H1 (cell line): ENCODE measurements around the gene KCNQ2. TPM values are rescaled to one million over a fixed set of nuclear protein-coding genes. Genes with fewer than 3 reads are reported as not detected.

Source experiments
- CTCF ChIA-PET: fragments of 300-600 bp; sonication (Branson Sonifier 250); formaldehyde crosslinking; loops from one replicate; lab custom pipeline; 2021; ENCODE audit not compliant: partially characterized antibody; lab: Charles Lee
- POLR2A ChIA-PET: fragments of 300-600 bp; sonication (Branson Sonifier 250); formaldehyde crosslinking; loops from one replicate; lab custom pipeline; 2021; ENCODE audit warnings: inconsistent platforms; ENCODE audit not compliant: partially characterized antibody; lab: Charles Lee
- DNase-seq, 2 experiments: peaks; one replicate each; pipeline versions ENCODE4 v3.0.0 to v3.0.0-alpha.2; 2010 to 2022; ENCODE audit warnings: low spot score in 2 of 2, low read depth in 1 of 2, mixed read lengths in 1 of 2
- FAIRE-seq: peaks from 2 replicates; lab custom pipeline; 2011; peaks lifted over from hg19 to GRCh38; lab: Jason Lieb, UNC
- H2AFZ ChIP-seq: 2 replicates; pipeline ENCODE4 v1.8.1; 2012; ENCODE audit warnings: low read length, inconsistent platforms
- H2AK5ac ChIP-seq: 2 replicates; pipeline ENCODE4 v1.6.1; 2013; ENCODE audit warnings: low read depth, low read length
- H2BK120ac ChIP-seq: replicated peaks from 2 replicates; pipeline ENCODE3; 2013; ENCODE audit warnings: low read depth, low read length, inconsistent platforms
- H2BK12ac ChIP-seq: 2 replicates; pipeline ENCODE4 v1.6.1; 2013; ENCODE audit warnings: low read depth, low read length
- H2BK15ac ChIP-seq: 2 replicates; pipeline ENCODE4 v1.6.1; 2013; ENCODE audit warnings: low read length
- H2BK20ac ChIP-seq: 2 replicates; pipeline ENCODE4 v1.6.1; 2013; ENCODE audit warnings: low read length
- H2BK5ac ChIP-seq: 2 replicates; pipeline ENCODE4 v1.6.1; 2013; ENCODE audit warnings: low read depth, low read length
- H3K14ac ChIP-seq: 2 replicates; pipeline ENCODE4 v1.6.1; 2013; ENCODE audit warnings: inconsistent platforms; ENCODE audit not compliant: insufficient read length
- H3K18ac ChIP-seq: 2 replicates; pipeline ENCODE4 v1.6.1; 2013; ENCODE audit warnings: low read length; ENCODE audit errors: extremely low read depth
- H3K23ac ChIP-seq: 2 replicates; pipeline ENCODE4 v1.6.1; 2013; ENCODE audit warnings: inconsistent platforms; ENCODE audit not compliant: insufficient read length
- H3K23me2 ChIP-seq: 2 replicates; pipeline ENCODE4 v1.6.1; 2013; ENCODE audit warnings: low read depth, low read length
- H3K27ac ChIP-seq: 2 replicates; pipeline ENCODE4 v1.6.1; 2011; ENCODE audit warnings: low read depth, low read length, inconsistent platforms
- H3K27me3 ChIP-seq, 4 experiments: replicated peaks in 1 of 4; 1 replicate in 1 of 4; 2 replicates in 3 of 4; pipeline versions ENCODE4 v1.6.1 to v1.8.1; 2011 to 2013; ENCODE audit warnings: low read length in 3 of 4, mild to moderate bottlenecking in 3 of 4, inconsistent platforms in 2 of 4, mixed read lengths in 2 of 4, moderate library complexity in 1 of 4; ENCODE audit not compliant: control insufficient read depth in 3 of 4, insufficient read depth in 3 of 4; ENCODE audit errors: extremely low read depth in 1 of 4
- H3K36me3 ChIP-seq, 4 experiments: 2 replicates each; pipeline versions ENCODE4 v1.6.1 to v1.8.1; 2011 to 2013; ENCODE audit warnings: mild to moderate bottlenecking in 4 of 4, low read length in 3 of 4, moderate library complexity in 2 of 4, control low read depth in 1 of 4, inconsistent platforms in 1 of 4; ENCODE audit not compliant: insufficient read depth in 4 of 4, control insufficient read depth in 2 of 4
- H3K4ac ChIP-seq: replicated peaks from 2 replicates; pipeline ENCODE3; 2013; ENCODE audit warnings: low read length, low read depth, mixed read lengths, inconsistent platforms; ENCODE audit not compliant: insufficient read length
- H3K4me1 ChIP-seq, 4 experiments: replicated peaks in 1 of 4; 1 replicate in 1 of 4; 2 replicates in 3 of 4; pipeline versions ENCODE4 v1.6.1 to v1.8.1; 2011 to 2013; ENCODE audit warnings: low read length in 3 of 4, inconsistent platforms in 2 of 4, mixed read lengths in 1 of 4; ENCODE audit not compliant: insufficient read depth in 4 of 4, control insufficient read depth in 3 of 4
- H3K4me2 ChIP-seq, 2 experiments: 2 replicates each; pipeline versions ENCODE4 v1.6.1 to v1.8.1; 2011 to 2013; ENCODE audit warnings: low read depth in 2 of 2, low read length in 2 of 2, control low read depth in 1 of 2, inconsistent platforms in 1 of 2, mild to moderate bottlenecking in 1 of 2; ENCODE audit not compliant: insufficient read depth in 1 of 2
- H3K4me3 ChIP-seq, 4 experiments: fragments of 200-600, 300-600 bp in 1 of 4; sonication (generic), shearing (Covaris generic), sonication (Bioruptor Twin) in 1 of 4; 2 replicates each; pipeline versions ENCODE4 v1.5.1 to v1.8.1; 2011 to 2016; ENCODE audit warnings: low read length in 4 of 4, low read depth in 3 of 4, control low read depth in 2 of 4, inconsistent platforms in 2 of 4, mild to moderate bottlenecking in 2 of 4, mixed read lengths in 1 of 4, moderate library complexity in 1 of 4; ENCODE audit not compliant: insufficient read depth in 2 of 4; ENCODE audit errors: extremely low read depth in 1 of 4
- H3K56ac ChIP-seq: replicated peaks from 2 replicates; pipeline ENCODE3; 2013; ENCODE audit warnings: low read depth, mild to moderate bottlenecking, mixed read lengths, low read length, inconsistent platforms; ENCODE audit not compliant: insufficient read length
- H3K79me1 ChIP-seq: 2 replicates; pipeline ENCODE4 v1.6.1; 2013; ENCODE audit warnings: low read depth, low read length, control low read depth
- H3K79me2 ChIP-seq, 2 experiments: 2 replicates each; pipeline versions ENCODE4 v1.6.1 to v1.8.1; 2012 to 2013; ENCODE audit warnings: low read length in 2 of 2, mild to moderate bottlenecking in 2 of 2, inconsistent platforms in 1 of 2; ENCODE audit not compliant: insufficient read depth in 2 of 2, control insufficient read depth in 1 of 2
- H3K9ac ChIP-seq, 4 experiments: replicated peaks in 1 of 4; 1 replicate in 1 of 4; 2 replicates in 3 of 4; pipeline versions ENCODE4 v1.6.1 to v1.8.1; 2011 to 2013; ENCODE audit warnings: low read depth in 3 of 4, low read length in 3 of 4, control low read depth in 2 of 4, mild to moderate bottlenecking in 2 of 4, moderate library complexity in 2 of 4, inconsistent platforms in 1 of 4; ENCODE audit errors: extremely low read depth in 1 of 4
- H3K9me3 ChIP-seq, 2 experiments: 2 replicates each; pipeline versions ENCODE4 v1.6.1 to v1.8.1; 2012 to 2013; ENCODE audit warnings: mild to moderate bottlenecking in 2 of 2, moderate library complexity in 2 of 2, control low read depth in 1 of 2, inconsistent platforms in 1 of 2, low read depth in 1 of 2, low read length in 1 of 2, mixed read lengths in 1 of 2; ENCODE audit not compliant: insufficient read depth in 2 of 2
- H4K20me1 ChIP-seq, 2 experiments: replicated peaks in 1 of 2; 2 replicates each; pipeline versions ENCODE3 to v1.8.1; 2011 to 2013; ENCODE audit warnings: inconsistent platforms in 2 of 2, low read length in 2 of 2, mild to moderate bottlenecking in 1 of 2; ENCODE audit not compliant: insufficient read depth in 2 of 2, control insufficient read depth in 1 of 2
- H4K5ac ChIP-seq: 2 replicates; pipeline ENCODE4 v1.6.1; 2013; ENCODE audit warnings: low read length, low read depth, mixed read lengths, inconsistent platforms; ENCODE audit not compliant: insufficient read length
- H4K8ac ChIP-seq: 2 replicates; pipeline ENCODE4 v1.8.0; 2013; ENCODE audit warnings: mild to moderate bottlenecking, moderate library complexity, low read length, inconsistent platforms; ENCODE audit not compliant: insufficient read depth; ENCODE audit errors: extremely low read depth
- H4K91ac ChIP-seq: replicated peaks from 2 replicates; pipeline ENCODE3; 2013; ENCODE audit warnings: low read length, mixed read lengths, inconsistent platforms; ENCODE audit not compliant: insufficient read length
- BCL11A ChIP-seq, 2 experiments: IDR thresholded peaks; one replicate each; pipeline ENCODE4 v1.6.1; 2011; ENCODE audit warnings: low read depth in 2 of 2, low read length in 2 of 2, mild to moderate bottlenecking in 2 of 2
- BRCA1 ChIP-seq: IDR thresholded peaks from 2 replicates; pipeline ENCODE4 v1.6.1; 2012; ENCODE audit warnings: low read depth, low read length, improper control_type of control experiment
- CBX5 ChIP-seq: fragments of 300-800, 300-1000 bp; sonication (generic); IDR thresholded peaks from 2 replicates; pipeline ENCODE4 v1.7.1; 2016; ENCODE audit warnings: antibody characterized with exemption, low read length, low read depth
- CBX8 ChIP-seq: fragments of 300-800, 300-1000 bp; sonication (generic); IDR thresholded peaks from 2 replicates; pipeline ENCODE4 v1.7.1; 2016; ENCODE audit warnings: low read depth, low read length, borderline replicate concordance
- CHD2 ChIP-seq: IDR thresholded peaks from 2 replicates; pipeline ENCODE4 v1.6.1; 2012; ENCODE audit warnings: low read length, improper control_type of control experiment
- CREB1 ChIP-seq: IDR thresholded peaks from 2 replicates; pipeline ENCODE4 v1.6.1; 2012; ENCODE audit warnings: inconsistent platforms
- CTBP2 ChIP-seq: IDR thresholded peaks from 2 replicates; pipeline ENCODE4 v1.7.0; 2011; ENCODE audit warnings: borderline replicate concordance, mild to moderate bottlenecking, moderate library complexity, mixed read lengths, low read length; ENCODE audit not compliant: insufficient read depth, insufficient read length
- EP300 ChIP-seq, 2 experiments: IDR thresholded peaks; 1 replicate in 1 of 2; 2 replicates in 1 of 2; pipeline ENCODE4 v1.6.1; 2011 to 2012; ENCODE audit warnings: low read depth in 2 of 2, low read length in 2 of 2, mild to moderate bottlenecking in 2 of 2, borderline replicate concordance in 1 of 2, inconsistent platforms in 1 of 2, moderate library complexity in 1 of 2
- KDM5A ChIP-seq: fragments of 200-600 bp; IDR thresholded peaks from 2 replicates; pipeline ENCODE4 v1.7.1; 2012; ENCODE audit warnings: mild to moderate bottlenecking, low read length, inconsistent platforms, mixed read lengths
- MAFK ChIP-seq: IDR thresholded peaks from 2 replicates; pipeline ENCODE4 v1.6.1; 2012; ENCODE audit warnings: low read depth, mild to moderate bottlenecking, improper control_type of control experiment, low read length
- MAX ChIP-seq: IDR thresholded peaks from 2 replicates; pipeline ENCODE4 v1.6.1; 2012; ENCODE audit warnings: inconsistent platforms
- SIX5 ChIP-seq: IDR thresholded peaks from 2 replicates; pipeline ENCODE4 v1.6.1; 2011; ENCODE audit warnings: mild to moderate bottlenecking, low read depth, low read length
- TAF1 ChIP-seq: IDR thresholded peaks from 2 replicates; pipeline ENCODE4 v1.6.1; 2011; ENCODE audit warnings: mild to moderate bottlenecking, low read depth, low read length
- TBP ChIP-seq: IDR thresholded peaks from 2 replicates; pipeline ENCODE4 v1.6.1; 2011; ENCODE audit warnings: low read depth, low read length, improper control_type of control experiment
- YY1 ChIP-seq: IDR thresholded peaks from 2 replicates; pipeline ENCODE4 v1.6.1; 2011; ENCODE audit warnings: low read depth, mild to moderate bottlenecking, low read length
- WGBS, 2 experiments: shearing (Covaris generic) in 1 of 2; methylation state at CpG; one replicate each; pipeline versions ENCODE4 v1.1.6 to v1.1.7; 2013 to 2015; ENCODE audit warnings: low lambda C conversion rate in 2 of 2, mixed read lengths in 2 of 2, inconsistent platforms in 1 of 2, low coverage in 1 of 2, missing lambda C conversion rate in 1 of 2; ENCODE audit not compliant: insufficient replicate concordance in 2 of 2, insufficient coverage in 1 of 2, insufficient read length in 1 of 2; ENCODE audit errors: extremely low coverage in 1 of 2, missing lambda C conversion rate in 1 of 2; 5-methylcytosine and 5-hydroxymethylcytosine counted together
- polyA plus RNA-seq, 7 experiments: library from polyadenylated mRNA; depleted of rRNA in 3 of 7; stranded (reverse) in 5 of 7; unstranded in 2 of 7; fragments of >200 nt in 5 of 7; fragments of 200-250 nt in 2 of 7; gene quantifications; 1 replicate in 5 of 7; 2 replicates in 1 of 7; 4 replicates in 1 of 7; pipeline versions ENCODE4 v1.2.1 to v1.2.3, GENCODE V29; 2011 to 2013; ENCODE audit warnings: missing spikeins in 2 of 7, mixed read lengths in 2 of 7
- total RNA-seq: library from RNA; stranded (reverse); fragmentation: NEBNext Ultra II Directional; extraction: Animal tissue kit (Norgen Biotek cat#: 25700); gene quantifications from 2 replicates; pipeline ENCODE4 v1.2.1, GENCODE V29; 2021

KCNQ2 gene
- total and polyA plus RNA-seq, 2 of the 8 experiments (the other 6 are each of a cell fraction or from before 2014, with no cell fraction given), result 82.6 to 243 TPM

GRCh38 chr20:63447320-63447719 lies 25.1 kb downstream of the KCNQ2 start:
- no peak for DNase-seq
- Histone ChIP-seq H2BK5ac (no peak overlapping the region), H4K5ac (no peak overlapping the region), H3K56ac (no peak overlapping the region), H3K4ac (no peak overlapping the region), H2AK5ac (0 out of 2 replicates have a peak overlapping the region, but pooled peaks have one; percentile 39), H3K18ac (no peak overlapping the region), H3K23ac (no peak overlapping the region), H4K91ac (no peak overlapping the region), H3K9me3 (no peaks in the 10 kb centered on the region; a peak in 1 of 4 replicates), H2BK120ac (no peak overlapping the region), H3K9ac (no peak overlapping the region; a peak in 1 of 7 replicates), H3K79me1 (peaks cover 22% of the 10 kb centered on the region), H3K14ac (no peak overlapping the region), H3K27me3 (no peaks in the 10 kb centered on the region), H2AFZ (no peak overlapping the region), H3K4me1 (peaks cover 0 to 11% (median 5%) of the 10 kb centered on the region in 4 experiments; a peak in 3 of 7 replicates), H3K23me2 (peaks cover 12% of the 10 kb centered on the region; the same call in 1 of the 2 replicates), H3K4me2 (no peak overlapping the region), H3K36me3 (no peaks in the 10 kb centered on the region), H3K79me2 (peaks cover 0 to 47% of the 10 kb centered on the region in 2 experiments; a peak in 2 of 4 replicates), H3K4me3 (no peak overlapping the region), H2BK20ac (no peak overlapping the region), H2BK15ac (no peak overlapping the region), H4K8ac (no peak overlapping the region), H2BK12ac (0 out of 2 replicates have a peak overlapping the region, but pooled peaks have one; percentile 7), H4K20me1 (peaks cover 0 to 21% of the 10 kb centered on the region in 2 experiments), H3K27ac (no peak overlapping the region)
- POLR2A ChIA-PET, result interaction anchor here (1.8 kb wide), 1 partner anchor 23 kb away, joined by 9 read pairs; no protein-coding TSS in a partner anchor
- FAIRE-seq, result no peak
- CTCF ChIA-PET, result interaction anchor here (2.1 kb wide), 1 partner anchor 72 kb away, joined by 6 read pairs; the partner anchor contains the start of gene PPDPF
- 82% methylated on average over 16 of the region's 16 CpGs; no CpG with 5 or more reads in 1 of the 2 experiments for WGBS, 2 experiments
- TF ChIP-seq YY1, result no peak
- no peak for TF ChIP-seq CBX5
- no peak for TF ChIP-seq BCL11A (IDR thresholded peaks at IDR 0.05; ENCODE audit: low read depth in 2 of 2, low read length in 2 of 2)
- no peak for TF ChIP-seq MAX
- TF ChIP-seq TBP, result no peak
- TF ChIP-seq CREB1, result no peak
- no peak for TF ChIP-seq SIX5
- no peak for TF ChIP-seq EP300 (IDR thresholded peaks at IDR 0.05; ENCODE audit: borderline replicate concordance in 1 of 2, low read depth in 2 of 2, low read length in 2 of 2)
- TF ChIP-seq BRCA1, result no peak
- no peak for TF ChIP-seq KDM5A
- TF ChIP-seq TAF1, result no peak
- TF ChIP-seq CHD2, result no peak
- TF ChIP-seq MAFK, result no peak
- no peak for TF ChIP-seq CBX8
- no peak for TF ChIP-seq CTBP2
